Right lobe of liver (tissue), 6 donors: Measurements from ENCODE around the gene GET3. TPM values are rescaled to one million over a fixed set of nuclear protein-coding genes. Genes with fewer than 3 reads are reported as not detected.

Experiments
- ATAC-seq, 4 donors: fragments of 200-7000 bp; cut with Tn5 transposase; one replicate each; pipeline ENCODE4 v1.9.1; 2020; ENCODE audit warnings: mild to moderate bottlenecking in 4 of 4, moderate library complexity in 4 of 4
- DNase-seq, 3 donors: peaks; one replicate each; pipeline ENCODE4 v3.0.0-alpha.2; 2020
- H3K27ac ChIP-seq, 3 donors: fragments of 200-600 bp; one replicate each; pipeline ENCODE4 v1.8.0; 2022
- H3K27me3 ChIP-seq, 2 donors: fragments of 200-600 bp; one replicate each; pipeline ENCODE4 v1.8.0; 2022
- H3K36me3 ChIP-seq, 4 donors: fragments of 200-600 bp; sonication (generic) in 1 of 4; one replicate each; pipeline versions ENCODE4 v1.5.1 to v1.8.0; 2017 to 2022; ENCODE audit warnings: control low read depth in 1 of 4
- H3K4me1 ChIP-seq, 4 donors: fragments of 200-600 bp; sonication (generic) in 1 of 4; one replicate each; pipeline versions ENCODE4 v1.5.1 to v1.8.0; 2017 to 2022; ENCODE audit warnings: control low read depth in 1 of 4
- H3K4me3 ChIP-seq, 3 donors: fragments of 200-600 bp; one replicate each; pipeline ENCODE4 v1.8.0; 2022
- H3K9me3 ChIP-seq, 4 donors: fragments of 200-600 bp; sonication (generic) in 1 of 4; one replicate each; pipeline versions ENCODE4 v1.5.1 to v1.8.0; 2017 to 2022; ENCODE audit warnings: control low read depth in 1 of 4
- CTCF ChIP-seq, 4 donors: fragments of 200-600 bp in 3 of 4; fragments of 450-650 bp in 1 of 4; IDR thresholded peaks; one replicate each; pipeline versions ENCODE4 v1.5.1 to v1.8.0; 2016 to 2022; ENCODE audit warnings: antibody characterized with exemption in 4 of 4, mild to moderate bottlenecking in 2 of 4
- POLR2A ChIP-seq: fragments of 450-650 bp; IDR thresholded peaks from one replicate; pipeline ENCODE4 v1.6.1; 2017; ENCODE audit warnings: antibody characterized with exemption, mild to moderate bottlenecking
- WGBS: methylation state at CpG from one replicate; pipeline ENCODE4 v1.1.6; 2018; ENCODE audit warnings: low coverage, low lambda C conversion rate; ENCODE audit not compliant: insufficient coverage; ENCODE audit errors: missing lambda C conversion rate; 5-methylcytosine and 5-hydroxymethylcytosine counted together
- intact Hi-C, 2 donors: fragments of 100-400 bp; cut with DNase I; formaldehyde crosslinking; loops; one replicate each; pipeline versions ENCODE4 v1.11.2 to v1.14.1; 2022
- total RNA-seq, 6 experiments: library from RNA; depleted of rRNA in 2 of 6; stranded (reverse); fragments of >200 nt in 2 of 6; fragmentation: NEBNext Ultra II Directional in 3 of 6; extraction: Animal tissue kit (Norgen Biotek cat#: 25700) in 3 of 6; gene quantifications; one replicate each; pipeline versions ENCODE4 v1.1.0 to v1.2.4, GENCODE V29; 2016 to 2023
- donor health status: DM: no; HTN: yes; CAD: no.
- donor health status: DM: no; HTN: no; CAD: no.
- donor health status: DM: no; HTN: no; CAD: no.
- donor health status: DM: no; HTN: yes; CAD: no.
- donor health status: DM: no; HTN: yes; CAD: no.

The GET3 gene
- total RNA-seq, 6 experiments from 2014 or later: 22.3 to 35.8 (median 25.8) TPM

- Histone ChIP-seq H3K36me3 (no peaks in the 10 kb centered on the region), H3K27ac (peak overlapping the region; percentile 53 to 100 (median 96)), H3K4me1 (peaks cover 0 to 40% (median 19%) of the 10 kb centered on the region in 4 donors), H3K4me3 (no peak overlapping the region), H3K27me3 (no peaks in the 10 kb centered on the region), H3K9me3 (no peaks in the 10 kb centered on the region)
- DNase-seq (no peak), ATAC-seq (no peak)
- no peak for TF ChIP-seq POLR2A
- no peak for TF ChIP-seq CTCF (IDR thresholded peaks at IDR 0.05)
- intact Hi-C loops: no loop called here
- 55% methylated on average over 2 of the region's 4 CpGs for WGBS
Observed at GRCh38 chr19:12785431-12786031, 48.2 kb downstream of the GET3 start.

- WGBS: 35% methylated on average over 5 of the region's 18 CpGs
- H3K27ac ChIP-seq: peak overlapping the region; percentile 53 to 100 (median 96)
- H3K4me3 ChIP-seq: no peak overlapping the region
- intact Hi-C loops: no loop called here
- H3K36me3 ChIP-seq: no peaks in the 10 kb centered on the region
- no peaks in the 10 kb centered on the region for H3K27me3 ChIP-seq
- DNase-seq (peak; percentile 67 to 74 (median 71)), ATAC-seq (no peak)
- H3K4me1 ChIP-seq: peaks cover 1 to 44% (median 20%) of the 10 kb centered on the region in 4 donors
- H3K9me3 ChIP-seq: no peaks in the 10 kb centered on the region
- TF ChIP-seq POLR2A (peak; percentile 25), CTCF (IDR thresholded peaks at IDR 0.05) (no peak)
Observed at GRCh38 chr19:12786141-12786870, 49.0 kb downstream of the GET3 start.

GRCh38 chr19:12786952-12787351 lies 49.7 kb downstream of the GET3 start:
- DNase-seq (peak in 2 of 3 donors; percentile 39 to 49), ATAC-seq (no peak)
- peak overlapping the region; percentile 53 to 100 (median 96) for H3K27ac ChIP-seq
- no peaks in the 10 kb centered on the region for H3K36me3 ChIP-seq
- 57% methylated on average over 3 of the region's 3 CpGs for WGBS
- no peaks in the 10 kb centered on the region for H3K27me3 ChIP-seq
- H3K4me3 ChIP-seq: no peak overlapping the region
- TF ChIP-seq POLR2A (no peak), CTCF (IDR thresholded peaks at IDR 0.05) (no peak)
- H3K9me3 ChIP-seq: no peaks in the 10 kb centered on the region
- peaks cover 3 to 41% (median 20%) of the 10 kb centered on the region in 4 donors for H3K4me1 ChIP-seq
- intact Hi-C loops: no loop called here

- Histone ChIP-seq H3K27ac (peak overlapping the region; percentile 96 to 100 (median 99)), H3K27me3 (no peaks in the 10 kb centered on the region), H3K36me3 (no peaks in the 10 kb centered on the region), H3K9me3 (no peaks in the 10 kb centered on the region), H3K4me3 (no peak overlapping the region), H3K4me1 (peaks cover 3 to 39% (median 20%) of the 10 kb centered on the region in 4 donors)
- intact Hi-C loops: no loop called here
- no peak for ATAC-seq
- TF ChIP-seq CTCF (IDR thresholded peaks at IDR 0.05) (no peak), POLR2A (no peak)
- no peak for DNase-seq
- 83% methylated on average over 7 of the region's 10 CpGs for WGBS
Observed at GRCh38 chr19:12787458-12787857, 50.2 kb downstream of the GET3 start.
